Stimulated activated CD8-positive, alpha-beta memory T cell treated with anti-CD3 and anti-CD28 coated beads, Interleukin-12 subunit alpha, Interleukin-12 subunit beta, amount 100 ng/mL, for 4 hours (primary cell): ENCODE data around the gene C10orf62.
"Not testable (repeated sequence)": the region's sequence is repeated elsewhere in the genome, so short reads cannot be mapped to it uniquely, and the experiment has no call there.

Experiments
- DNase-seq: peaks from one replicate; pipeline ENCODE4 v3.0.0-alpha.2; 2020; ENCODE audit warnings: low read depth

The C10orf62 gene

DNA sequence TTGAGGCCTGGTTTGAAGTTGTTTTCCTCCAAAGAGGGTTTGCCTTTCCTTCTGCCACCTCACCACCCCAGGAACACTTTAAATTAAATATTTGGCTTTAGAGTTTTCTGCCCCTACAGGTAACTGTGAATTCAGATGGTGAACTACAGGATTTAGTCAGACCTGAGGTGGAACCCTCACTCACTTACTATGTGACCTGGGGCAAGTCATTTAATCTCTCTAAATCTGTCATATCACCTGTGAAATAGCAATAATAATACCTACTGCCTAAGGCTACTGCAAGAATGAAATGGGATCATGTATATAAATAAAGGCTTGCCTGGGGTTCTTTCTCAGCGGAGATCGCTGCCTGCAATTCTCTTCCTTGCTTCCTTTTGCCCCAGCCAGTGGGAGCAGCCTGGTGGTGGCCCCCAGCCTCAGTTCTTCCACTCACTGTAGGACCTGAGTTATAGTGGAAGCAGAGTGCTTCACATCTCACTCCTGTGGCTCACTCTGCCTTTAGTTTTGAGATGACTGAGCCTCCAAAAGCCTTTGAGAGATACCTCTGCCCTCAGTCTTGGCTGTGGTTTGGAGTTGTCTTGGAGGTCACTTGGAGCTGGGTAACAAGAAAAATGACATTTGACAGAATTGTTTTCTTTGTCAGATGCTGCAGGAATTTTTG is 23.1 kb upstream of the C10orf62 start:
- DNase-seq, result no peak

DNA sequence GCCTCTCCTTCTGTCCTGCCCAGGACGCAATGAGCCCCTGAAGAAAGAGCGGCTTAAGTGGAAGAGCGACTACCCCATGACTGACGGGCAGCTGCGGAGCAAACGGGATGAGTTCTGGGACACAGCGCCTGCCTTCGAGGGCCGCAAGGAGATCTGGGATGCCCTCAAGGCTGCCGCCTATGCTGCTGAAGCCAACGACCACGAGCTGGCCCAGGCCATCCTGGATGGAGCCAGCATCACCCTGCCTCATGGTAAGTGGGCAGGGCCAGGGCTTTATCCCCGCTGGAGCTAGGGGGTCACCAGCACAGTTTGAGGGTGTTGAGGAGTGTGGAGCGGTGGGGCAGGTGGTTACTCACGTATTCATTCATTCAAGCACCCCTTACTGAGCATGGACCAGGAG is 21.6 kb upstream of the C10orf62 start:
- no peak for DNase-seq

DNA sequence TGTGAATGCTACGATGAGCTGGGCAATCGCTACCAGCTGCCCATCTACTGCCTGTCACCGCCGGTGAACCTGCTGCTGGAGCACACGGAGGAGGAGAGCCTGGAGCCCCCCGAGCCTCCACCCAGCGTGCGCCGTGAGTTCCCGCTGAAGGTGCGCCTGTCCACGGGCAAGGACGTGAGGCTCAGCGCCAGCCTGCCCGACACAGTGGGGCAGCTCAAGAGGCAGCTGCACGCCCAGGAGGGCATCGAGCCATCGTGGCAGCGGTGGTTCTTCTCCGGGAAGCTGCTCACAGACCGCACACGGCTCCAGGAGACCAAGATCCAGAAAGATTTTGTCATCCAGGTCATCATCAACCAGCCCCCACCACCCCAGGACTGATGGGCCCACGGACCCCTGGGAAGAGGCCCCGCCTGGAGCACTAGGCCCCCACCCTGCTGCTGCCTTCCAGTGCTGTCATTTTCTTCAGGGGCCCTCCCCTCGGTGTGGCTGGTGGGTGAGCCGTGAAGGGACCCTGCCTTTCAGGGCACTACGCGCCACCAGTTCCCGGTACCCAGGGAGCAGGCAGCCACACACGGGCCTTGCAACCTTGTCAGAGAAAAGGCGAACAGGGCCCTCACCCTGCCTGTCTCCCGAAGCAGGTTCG is 19.3 kb upstream of the C10orf62 start:
- no peak for DNase-seq

DNA sequence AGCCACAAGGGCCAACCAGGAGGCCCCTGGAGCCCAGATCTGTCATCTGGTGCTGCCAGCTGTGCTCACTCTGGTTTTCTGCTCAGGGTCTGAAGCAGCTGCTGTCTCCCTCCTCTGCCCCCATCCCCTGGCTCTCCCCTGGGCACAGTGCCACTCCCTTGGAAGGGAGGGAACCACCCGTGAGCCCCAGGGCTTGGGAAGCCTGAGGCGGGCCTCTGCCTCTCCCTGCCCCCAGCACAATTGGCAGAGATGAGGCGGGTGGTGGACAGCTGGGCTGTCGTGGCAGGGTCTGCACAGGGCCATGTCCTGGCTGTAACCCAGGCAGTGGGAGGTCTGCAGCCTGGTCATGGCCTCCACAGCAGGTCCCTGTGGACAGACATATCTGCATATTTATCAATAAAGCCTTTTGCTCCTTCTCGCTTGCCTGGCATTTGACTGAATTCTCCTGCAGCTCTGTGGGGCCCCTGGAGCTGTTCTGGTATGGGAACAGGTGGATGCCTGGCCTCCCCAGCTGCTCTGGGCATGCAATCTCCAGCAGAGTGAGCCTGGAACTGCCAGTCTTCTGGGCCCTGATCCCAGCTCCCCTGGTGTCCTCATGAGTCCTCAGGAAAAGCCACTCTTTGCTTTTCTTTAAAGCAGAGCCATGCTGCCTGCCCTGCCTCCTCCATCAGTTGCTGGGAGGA is 18.6 kb upstream of the C10orf62 start:
- no peak for DNase-seq

DNA sequence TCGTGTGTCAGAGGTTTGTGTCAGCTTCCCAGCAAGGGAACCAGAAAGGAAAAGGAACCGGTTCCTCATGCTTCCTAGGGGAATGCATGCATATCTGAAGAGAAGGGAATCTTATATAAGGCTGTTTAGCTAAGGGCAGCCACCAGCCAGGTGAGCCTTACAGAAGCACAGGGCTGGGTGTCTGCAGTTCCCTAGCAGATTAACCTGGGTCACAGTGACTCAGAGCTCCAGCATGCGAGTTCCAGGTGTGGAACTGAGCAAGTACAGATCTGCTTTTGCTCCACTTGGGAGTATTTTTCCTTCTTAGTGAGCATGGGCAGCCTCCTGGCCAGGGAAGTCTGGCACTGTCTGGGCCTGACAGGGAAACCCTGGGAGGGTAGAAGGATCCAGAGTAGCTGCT is 17.9 kb upstream of the C10orf62 start:
- no peak for DNase-seq

DNA sequence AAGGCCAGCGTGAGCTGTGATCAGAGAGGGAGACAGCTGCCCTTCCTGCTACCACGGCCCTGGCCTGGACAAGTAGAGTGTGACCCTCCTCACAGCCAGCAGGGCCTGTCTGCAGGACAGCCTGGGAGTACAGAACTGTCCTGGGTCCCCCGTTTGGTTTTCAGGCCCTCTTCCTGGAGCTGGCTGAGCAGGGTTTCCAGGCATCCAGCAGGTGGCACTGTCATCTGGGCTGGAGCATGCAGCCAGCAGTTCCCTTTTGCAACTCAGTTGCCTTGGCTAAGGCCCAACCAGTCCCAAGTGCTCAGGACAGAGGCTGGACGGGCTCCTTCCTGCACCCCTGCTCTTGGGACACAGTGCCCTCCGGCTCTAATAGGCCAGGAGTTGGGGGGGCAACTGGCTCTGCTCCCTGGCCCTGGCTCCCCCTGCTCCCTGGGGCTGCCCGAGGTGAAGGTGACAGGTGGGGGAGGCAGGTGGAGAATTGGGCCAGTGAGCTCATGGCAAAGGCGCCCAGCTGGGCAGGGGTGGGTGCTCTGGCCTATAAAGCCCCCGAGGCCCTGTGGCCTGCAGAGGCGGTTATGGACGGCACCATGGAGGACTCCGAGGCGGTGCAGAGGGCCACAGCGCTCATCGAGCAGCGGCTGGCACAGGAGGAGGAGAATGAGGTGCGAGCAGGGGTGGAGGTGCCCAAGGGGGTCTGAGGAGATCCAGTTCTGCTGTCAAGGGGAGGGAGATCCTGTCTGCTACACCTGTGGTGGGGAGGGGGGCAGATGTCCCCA is 17.1 kb upstream of the C10orf62 start, which contains the start of gene ANKRD2:
ANKRD2 (plus strand) TSS at position 566 of the 776 bp plus-strand sequence; CDS start at position 576, 10 bp downstream.
- DNase-seq, result no peak

DNA sequence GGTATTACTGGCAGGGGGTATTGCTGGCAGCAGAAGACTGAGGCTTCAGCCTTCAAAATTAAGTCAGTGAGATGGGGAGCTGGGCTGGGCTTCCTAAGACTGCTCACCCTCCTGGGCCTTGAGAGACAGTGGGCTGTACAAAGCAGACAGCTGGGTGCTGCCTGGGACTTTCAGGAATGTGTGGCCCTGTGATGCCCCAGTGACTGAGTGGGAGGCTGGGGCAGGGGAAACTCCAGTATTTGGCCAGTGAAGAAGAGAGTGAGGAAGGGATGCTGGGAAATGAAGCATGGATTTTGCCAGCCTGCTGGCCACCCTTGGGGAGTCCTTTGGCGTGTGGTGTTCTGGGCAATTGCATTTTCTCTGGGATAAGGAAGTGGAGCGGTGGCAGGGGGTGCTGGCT is 16.5 kb upstream of the C10orf62 start:
- no peak for DNase-seq

DNA sequence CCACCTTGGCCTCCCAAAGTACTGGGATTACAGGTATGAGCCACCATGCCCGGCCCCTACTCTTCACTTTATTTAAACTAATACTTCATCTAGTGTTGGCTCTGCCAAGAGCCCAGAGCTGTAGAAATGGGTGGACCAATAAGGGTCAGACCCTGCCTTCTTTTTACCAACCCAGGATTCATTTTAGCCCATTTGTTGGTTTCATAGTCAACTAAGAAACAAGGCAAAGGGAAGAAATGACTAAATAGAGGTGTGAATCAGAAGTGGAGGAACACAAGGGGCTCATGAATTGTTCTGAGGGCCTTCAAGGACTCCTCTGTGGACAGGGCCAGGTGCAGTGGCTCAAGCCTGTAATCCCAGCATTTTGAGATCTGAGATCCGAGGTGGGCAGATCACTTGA is 15.8 kb upstream of the C10orf62 start:
- DNase-seq, result no peak

DNA sequence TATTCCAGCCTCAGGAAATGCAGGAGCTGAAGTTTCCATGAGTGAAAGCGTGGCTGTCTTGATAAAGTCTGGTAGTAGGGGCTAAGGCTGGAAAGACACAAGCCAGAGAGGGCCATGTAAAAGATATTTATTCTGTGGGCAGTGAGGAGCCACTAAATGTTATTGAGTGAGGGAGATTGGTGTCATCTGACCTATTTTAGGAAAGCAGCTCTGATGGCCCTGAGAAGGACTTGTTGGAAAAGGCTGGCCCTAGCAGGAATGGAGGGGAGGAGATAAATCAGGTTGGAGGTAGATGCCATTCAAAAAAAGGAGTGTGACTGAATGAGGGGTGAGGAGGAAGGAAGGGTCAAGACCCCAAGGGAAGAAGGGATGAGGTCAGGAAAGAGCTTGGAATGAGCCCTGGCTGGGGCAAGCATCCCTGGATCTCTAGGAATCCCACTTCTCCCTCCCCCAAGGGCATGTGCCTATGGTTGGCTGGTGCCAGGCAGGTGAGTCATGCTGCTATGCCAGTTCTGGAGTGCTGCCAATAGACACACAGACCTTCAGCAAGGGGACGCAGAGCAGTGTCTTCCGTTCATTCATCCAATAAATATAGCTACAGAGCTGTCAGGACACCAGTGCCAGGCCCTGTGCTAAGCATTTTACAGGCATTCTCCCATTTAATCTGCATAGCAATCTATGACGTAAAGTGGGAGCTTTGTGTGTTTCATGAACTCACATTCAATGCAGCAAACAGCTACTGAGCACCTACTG is 15.0 kb upstream of the C10orf62 start:
- no peak for DNase-seq

DNA sequence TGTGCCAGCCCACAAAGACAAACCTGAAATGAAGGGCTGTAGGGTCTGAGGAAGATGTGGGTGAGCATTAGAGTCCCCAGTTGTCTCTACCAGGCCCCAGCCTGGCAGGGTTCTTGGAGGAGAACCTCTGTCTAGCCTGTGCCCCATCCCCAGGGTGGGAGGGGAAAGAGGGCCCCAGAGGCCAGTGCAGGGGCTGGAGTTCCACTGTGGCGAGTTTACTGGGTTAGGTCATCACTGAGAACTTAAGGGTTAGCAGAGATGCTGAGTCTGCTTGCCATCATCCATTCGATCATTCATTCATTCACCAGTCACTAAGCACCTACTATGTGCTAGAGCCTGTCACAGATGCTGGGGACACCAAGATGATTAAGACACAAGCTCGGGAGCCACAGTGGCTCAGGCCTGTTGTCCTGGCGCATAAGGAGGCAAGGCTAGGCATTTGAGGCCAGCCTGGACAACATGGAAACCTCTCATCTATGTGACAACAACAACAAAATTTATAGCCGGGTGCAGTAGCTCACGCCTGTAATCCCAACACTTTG is 14.3 kb upstream of the C10orf62 start:
- DNase-seq, result no peak

DNA sequence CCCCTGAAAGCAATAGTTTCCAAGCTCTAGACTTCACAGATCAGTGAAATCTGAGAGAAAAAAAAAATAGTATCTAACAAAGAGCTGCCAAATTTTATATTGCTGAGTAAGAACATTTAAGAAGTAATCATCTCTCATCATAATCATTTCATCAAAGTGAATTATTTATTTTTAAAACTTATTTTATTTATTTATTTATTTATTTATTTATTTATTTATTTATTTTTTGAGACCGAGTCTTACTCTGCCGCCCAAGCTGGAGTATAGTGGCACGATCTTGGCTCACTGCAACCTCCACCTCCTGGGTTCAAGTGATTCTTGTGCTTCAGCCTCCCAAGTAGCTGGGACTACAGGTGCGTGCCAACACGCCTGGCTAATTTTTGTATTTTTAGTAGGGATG is 13.0 kb upstream of the C10orf62 start:
- not testable (repeated sequence) for DNase-seq

DNA sequence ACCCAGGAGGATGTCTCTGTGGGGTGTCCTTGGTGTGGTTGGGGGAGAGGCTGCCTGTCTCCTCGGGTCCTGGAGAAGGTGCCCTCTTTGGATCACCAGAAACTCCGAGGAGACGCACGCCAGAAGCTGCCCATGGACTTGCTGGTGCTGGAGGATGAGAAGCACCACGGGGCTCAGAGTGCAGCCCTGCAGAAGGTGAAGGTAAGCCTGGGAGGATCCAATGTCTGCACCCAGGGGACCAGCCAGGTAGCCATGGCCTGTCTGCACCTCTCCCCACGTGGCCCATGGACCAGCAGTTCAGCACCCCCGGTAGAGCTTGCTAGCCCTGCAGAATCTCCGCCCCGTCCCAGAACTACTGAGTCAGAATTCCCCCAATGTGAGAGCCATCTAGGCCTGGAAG is 11.8 kb upstream of the C10orf62 start:
- DNase-seq, result no peak

DNA sequence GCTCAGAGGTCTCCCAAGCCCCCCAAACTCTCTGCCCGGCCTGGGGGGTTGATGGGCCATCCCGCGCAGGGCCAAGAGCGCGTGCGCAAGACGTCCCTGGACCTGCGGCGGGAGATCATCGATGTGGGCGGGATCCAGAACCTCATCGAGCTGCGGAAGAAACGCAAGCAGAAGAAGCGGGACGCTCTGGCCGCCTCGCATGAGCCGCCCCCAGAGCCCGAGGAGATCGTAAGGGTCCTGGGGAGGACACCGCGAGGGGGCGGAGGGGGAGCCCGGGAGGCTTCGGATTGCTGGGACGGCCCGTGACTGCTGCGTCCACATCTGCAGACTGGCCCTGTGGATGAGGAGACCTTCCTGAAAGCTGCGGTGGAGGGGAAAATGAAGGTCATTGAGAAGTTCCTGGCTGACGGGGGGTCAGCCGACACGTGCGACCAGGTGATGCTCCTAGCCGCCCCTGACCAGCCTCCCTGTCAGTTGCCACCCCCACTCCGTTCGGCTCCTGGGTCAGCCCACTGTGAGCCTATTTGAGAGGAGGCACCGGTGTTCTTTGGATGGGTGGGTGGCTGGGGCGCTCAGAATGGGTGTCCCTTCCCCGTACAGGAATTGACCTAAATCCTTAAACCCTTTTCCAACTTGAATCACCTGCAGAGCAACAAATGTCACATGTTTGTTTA is 11.2 kb upstream of the C10orf62 start:
- DNase-seq, result no peak

DNA sequence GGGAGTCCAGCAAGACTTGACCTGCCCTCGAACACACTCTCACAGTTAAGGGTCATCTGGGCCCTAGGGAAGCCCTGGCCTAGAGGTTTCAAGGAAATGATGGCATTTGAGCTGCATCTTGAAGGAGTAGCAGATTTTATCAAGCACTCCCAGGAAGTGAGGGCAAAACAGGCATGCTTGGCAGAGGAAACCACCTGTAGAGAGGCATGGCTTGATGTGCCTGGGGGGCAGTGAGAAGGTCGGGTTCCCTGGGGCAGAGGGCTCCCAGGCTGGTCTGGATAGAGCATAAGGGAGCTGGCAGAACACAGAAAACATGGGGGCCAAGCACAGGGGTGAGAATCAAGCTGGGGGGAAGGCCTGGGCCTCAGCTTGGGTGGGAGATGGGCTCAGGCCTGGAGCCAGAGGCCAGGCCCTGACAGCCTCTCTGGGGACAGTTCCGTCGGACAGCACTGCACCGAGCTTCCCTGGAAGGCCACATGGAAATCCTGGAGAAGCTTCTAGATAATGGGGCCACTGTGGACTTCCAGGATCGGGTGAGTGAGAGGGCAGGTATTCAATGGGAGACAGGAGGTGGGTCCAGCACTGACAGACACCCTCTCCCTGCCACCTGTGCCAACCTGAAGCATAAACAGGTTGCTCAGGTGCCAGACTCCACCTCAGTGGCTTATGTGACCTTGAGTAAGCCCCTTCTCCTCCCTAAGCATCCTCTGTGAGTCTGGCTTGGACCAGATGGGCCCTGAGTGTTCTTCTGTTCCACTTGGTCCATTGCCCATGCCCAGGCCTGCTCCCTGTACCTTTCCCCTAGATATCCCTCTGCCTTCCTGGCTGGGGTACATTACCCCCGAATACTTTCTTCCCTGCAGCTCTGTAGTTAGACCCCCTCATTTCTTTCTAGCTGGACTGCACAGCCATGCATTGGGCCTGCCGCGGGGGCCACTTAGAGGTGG is 8.8 kb upstream of the C10orf62 start:
- no peak for DNase-seq

DNA sequence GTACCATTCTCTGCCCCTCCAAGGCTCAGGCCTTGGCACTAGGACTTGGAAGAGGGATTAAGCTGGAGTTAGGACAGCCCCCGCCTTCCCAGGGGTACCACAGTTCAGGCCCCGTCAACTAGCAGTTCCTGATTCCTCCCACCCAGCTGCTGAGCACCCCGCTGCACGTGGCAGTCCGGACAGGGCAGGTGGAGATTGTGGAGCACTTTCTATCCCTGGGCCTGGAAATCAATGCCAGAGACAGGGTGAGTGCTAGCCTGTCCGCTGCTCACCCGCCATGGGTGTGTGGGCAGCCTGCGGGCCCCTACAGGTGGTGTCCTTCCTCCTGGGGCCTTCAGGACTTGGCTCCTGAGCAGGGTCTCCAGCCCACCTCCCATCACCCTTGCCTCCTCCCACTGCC is 7.4 kb upstream of the C10orf62 start:
- DNase-seq, result no peak

DNA sequence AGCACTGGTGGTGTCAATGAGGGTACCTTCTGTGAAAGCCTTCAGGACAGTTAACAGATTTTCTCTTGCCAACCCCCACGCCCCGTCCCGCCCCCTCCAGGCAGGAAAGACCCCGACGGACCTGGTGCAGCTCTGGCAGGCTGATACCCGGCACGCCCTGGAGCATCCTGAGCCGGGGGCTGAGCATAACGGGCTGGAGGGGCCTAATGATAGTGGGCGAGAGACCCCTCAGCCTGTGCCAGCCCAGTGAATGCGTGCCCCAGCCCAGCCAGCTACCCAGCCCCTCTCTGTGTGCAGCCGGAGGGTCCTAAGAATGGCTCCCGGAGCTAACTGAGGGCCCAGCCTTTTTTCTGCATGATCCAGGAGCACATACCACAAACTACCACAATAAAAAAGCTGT is 6.0 kb upstream of the C10orf62 start:
- no peak for DNase-seq

DNA sequence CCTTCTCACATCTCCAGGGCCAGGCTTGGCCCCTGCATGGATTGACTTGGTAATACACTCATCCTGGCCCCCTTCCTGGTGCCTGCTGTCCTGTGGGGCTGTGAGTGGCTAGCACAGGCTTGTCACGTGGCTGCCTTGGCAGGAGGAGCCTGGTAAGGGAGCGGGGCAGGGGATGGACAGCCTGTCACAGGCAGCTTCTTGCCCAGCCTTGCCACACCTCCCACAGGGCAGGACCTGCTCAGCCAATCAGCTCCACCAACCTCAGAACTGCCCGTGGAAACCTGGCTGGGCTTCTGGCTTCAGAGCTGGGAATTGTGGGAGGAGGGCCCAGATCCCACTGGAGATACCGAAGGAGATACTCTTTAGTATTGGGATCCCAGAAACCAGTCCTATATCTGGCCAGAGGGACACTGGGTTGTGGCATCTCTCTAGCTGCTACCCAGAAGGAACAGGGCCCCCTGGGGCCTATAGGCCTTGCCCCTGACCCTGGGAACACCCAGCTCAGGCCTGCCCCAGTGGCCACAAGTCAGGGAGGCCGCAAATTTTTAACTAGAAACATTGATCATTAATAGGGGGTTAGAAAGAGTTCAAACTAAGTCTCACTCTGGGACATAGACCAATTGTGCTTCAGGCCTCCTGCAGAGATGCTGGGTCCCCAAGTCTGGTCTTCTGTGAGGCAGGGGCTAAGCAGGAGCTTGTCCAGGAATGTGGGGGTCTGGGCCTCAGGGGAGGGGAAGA is 5.3 kb upstream of the C10orf62 start, which contains the start of gene HOGA1:
HOGA1 (plus strand) TSS at position 330 of the 738 bp plus-strand sequence; CDS start at position 645, 315 bp downstream.
- no peak for DNase-seq

DNA sequence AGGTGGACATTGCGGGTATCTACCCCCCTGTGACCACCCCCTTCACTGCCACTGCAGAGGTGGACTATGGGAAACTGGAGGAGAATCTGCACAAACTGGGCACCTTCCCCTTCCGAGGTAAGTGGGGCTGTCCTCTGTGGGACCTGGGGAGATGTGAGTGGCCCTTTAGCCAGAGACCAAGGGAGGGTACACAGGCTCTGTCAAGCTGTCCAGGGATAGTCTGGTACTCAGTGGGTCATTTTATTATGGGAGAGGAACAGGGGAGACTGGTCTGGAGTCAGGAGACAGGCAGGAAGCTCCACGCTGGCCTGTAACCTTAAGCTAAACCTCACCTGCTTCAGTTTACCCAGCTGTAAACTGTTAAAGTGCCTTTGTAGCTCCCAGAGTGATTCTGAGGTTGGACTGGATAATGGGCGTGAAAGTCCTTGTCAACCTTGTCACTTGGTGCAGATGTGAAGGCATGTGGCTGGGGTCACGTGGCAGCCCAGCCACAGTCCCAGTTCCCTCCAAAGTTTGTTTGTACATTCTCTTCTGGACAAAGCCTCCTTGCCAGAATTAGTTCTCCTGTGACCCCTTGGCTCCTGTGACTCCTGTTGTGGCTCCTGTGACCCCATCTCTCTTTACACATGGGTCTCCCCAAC is 4.6 kb upstream of the C10orf62 start:
- no peak for DNase-seq

DNA sequence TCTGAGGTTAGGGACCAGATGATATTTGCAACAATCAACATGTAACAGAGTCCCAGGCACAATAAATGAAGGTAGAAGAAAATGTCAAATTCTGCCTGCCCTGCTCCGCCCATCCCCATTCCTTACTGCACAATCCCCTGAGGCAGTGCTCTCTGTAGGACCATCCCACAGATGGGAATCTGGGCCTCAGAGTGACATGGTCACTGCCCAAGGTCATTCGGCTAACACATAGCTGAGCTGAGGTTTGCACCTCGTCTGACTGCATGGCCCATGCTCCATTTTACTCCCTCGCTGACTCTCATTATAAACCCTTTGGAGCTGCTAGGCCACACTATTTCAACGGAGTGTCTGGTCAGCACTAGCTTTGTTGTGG is 4.1 kb upstream of the C10orf62 start:
- no peak for DNase-seq
